Measurements from ENCODE around the gene ST3GAL5.

The ST3GAL5 gene

DNA sequence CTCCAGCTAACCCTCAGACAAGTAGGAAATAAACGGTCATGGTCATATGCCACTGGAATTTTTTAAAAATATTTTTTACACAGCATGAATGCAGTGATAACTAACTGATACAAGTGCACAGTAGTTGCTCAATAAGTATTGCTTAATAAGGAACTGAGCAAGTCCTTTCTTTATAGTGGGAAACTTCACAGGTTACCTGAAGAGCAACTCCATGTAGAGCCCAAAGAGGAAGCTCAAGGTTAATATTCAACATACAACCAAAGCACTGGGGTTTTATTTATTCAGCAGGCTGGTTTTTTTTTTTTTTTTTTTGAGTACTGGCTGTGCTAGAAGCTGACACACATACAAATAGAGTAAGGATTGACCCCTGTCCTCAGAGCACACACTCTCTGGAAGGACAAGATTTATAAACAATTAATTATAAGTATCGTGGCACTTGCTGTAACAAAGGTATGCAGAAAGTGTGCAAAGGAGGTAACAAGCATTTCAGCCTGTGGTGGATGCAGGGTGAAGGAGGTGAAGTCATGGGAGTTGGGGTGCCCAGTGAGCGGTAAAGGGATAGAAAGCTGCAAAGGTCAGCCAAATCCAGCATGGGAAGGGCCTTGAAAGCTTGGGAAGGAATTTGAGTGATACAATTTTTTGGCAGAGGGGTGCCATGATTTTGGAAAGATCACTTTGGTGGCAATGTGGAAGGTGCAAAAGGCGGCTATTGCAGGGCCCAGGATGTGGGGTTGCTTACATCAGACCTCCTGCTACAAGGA lies 82.3 kb downstream of the ST3GAL5 start:
- no peak for DNase-seq (ENCODE audit: low read depth)

DNA sequence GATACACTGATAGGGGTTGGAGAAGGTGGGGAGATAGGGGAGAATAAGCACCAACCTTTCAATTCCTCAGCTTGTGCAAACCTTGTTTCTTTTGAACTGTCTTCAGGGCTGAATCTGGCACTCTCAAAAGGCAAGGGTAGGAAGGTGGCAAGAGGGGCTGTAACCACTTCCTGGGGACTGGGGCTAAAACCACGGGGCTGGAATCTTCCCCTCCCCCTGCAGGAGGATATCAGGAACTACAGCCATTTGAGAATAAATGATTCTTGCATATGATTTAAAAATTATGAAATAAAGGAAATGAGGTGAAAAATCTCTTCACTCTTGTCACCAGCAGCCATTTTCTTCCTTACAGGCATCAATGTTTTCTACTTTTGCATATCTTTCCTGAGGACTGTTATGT lies 84.2 kb downstream of the ST3GAL5 start:
- no peak for DNase-seq (ENCODE audit: low read depth)

DNA sequence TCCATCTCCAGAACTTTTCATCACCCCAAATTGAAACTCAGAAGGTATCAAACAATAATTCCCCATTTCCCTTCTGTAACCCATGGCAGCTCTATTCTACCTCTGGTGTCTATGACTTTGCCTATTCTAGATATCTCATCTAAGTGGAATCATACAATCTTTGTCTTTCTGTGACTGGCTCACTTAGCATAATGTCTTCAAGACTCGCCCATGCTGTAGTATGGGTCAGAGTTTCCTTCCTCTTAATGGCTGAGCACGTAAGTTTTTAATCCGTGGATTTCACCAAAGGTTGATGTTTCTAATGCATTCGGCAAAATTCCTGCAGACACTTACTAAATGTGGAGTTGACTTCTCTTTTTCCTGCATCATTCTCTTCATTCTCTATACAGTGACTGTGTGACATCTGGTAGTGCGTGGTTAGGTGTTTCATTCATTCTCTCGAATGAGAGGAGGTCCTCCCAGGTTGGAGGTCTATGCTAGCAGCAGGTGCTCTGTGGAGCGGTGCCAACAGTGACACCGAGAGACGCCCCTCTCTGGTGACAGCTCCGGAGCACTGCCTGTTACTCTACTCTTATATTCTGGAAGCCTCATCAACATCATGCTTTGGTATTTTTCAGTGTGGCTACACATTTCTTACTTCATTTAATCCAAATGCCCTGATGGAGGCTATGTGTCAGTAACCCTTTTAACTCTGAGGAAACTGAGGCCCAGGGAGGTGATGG lies 84.9 kb downstream of the ST3GAL5 start:
- DNase-seq (ENCODE audit: low read depth) = no peak

DNA sequence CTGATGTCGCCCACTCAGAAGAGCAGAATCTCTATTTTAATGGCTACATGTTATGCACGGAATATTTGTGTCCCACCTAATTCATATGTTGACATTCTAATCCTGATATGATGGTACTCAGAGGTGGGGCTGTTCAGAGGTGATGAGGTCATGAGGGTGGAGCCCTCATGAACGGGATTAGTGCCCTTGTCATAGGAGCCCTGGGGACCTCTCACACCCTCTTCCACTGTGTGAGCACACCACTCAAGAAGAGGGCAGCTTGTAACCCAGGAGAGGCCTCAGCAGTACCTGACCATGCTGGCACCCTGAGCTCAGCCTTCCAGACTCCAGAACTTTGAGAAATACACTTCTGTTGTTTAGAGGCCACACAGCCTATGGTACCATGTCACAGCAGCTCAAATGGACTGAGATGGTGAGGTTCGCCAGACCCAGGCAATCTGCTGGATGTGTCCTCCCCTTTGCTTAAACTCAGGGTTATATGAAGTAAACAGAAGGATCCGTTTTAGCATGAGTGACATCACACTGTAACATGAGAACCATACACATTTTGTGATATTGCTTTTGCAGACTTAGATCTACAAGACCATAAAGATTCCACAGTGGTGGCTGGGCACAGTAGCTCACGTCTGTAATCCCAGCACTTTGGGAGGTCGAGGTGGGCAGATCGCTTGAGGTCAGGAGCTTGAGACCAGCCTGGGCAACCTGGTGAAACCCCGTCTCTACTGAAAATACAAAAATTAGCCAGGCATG lies 86.3 kb downstream of the ST3GAL5 start:
- no peak for DNase-seq (ENCODE audit: low read depth)

DNA sequence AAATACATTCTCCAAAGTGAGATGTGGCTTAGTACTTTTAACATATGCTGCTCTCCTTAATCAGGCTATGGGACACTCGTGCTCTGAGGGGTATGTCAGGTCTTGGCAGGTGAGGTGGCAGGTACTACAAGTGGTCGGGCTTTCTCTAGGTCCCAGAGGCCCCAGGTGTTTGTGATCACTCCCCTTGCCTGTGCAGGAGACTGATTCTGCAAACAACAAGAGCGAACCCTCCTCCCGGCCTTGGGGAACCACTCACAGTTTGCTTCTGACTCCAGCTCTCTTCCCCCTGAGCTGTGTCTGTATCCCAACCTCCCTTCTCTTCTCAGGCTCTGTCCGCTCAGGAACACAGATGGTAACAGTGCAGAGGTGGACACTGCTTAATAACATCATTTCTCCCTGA lies 86.9 kb downstream of the ST3GAL5 start:
- DNase-seq (ENCODE audit: low read depth) = no peak

DNA sequence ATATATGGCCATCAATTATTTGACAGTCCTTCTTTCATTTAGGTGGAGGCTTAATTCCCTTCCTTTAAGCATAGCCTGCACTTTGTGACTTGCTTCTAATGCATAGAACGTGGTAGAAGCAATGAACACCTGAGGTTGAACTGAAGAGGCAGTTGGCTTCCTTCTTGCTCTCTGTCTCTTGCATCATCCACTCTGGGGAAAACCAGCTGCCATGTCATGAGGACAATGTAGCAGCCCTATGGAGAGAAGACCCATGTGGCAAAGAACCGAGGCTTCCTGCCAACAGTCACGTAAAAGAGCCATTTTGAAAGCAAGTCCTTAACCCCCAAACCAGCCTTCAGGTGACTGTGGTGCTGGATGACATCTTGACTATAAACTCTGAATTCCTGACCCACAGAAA lies 88.2 kb downstream of the ST3GAL5 start:
- DNase-seq (ENCODE audit: low read depth) = no peak

DNA sequence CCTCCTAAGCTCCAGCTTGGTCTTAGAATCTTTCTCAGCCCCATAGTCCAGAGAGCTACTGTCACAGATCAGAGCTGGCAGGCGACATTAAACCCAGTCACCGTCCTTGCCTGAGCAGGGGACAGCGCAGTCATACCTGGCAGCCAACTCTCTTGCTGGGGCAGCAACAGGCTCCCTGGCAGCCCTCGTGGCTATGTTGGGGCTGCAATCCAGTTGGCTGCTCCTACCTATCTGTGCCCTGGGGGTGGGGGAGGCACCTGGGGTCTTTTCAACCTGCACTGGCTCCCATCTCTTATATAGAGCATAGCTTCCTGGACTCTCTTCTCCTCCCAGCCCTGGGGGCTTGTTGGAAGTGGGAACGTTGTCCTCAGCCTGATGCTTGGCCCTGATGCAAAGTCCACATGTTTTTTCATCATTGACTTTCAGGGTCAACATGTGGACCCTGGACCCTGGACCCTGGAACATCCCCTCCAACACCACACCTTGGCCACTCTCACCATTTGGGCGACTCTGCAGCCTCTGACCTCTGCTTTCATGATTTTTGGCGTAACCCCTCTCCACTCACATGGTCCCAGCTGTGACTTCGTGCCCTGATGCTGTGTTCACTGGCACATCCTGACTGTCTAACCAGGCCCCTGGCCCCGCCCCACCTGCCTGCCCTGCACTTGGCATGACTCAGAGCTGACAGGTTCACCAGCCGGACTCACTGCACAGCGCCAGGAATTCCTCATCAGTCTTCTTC lies 89.4 kb downstream of the ST3GAL5 start:
- DNase-seq (ENCODE audit: low read depth) = no peak

DNA sequence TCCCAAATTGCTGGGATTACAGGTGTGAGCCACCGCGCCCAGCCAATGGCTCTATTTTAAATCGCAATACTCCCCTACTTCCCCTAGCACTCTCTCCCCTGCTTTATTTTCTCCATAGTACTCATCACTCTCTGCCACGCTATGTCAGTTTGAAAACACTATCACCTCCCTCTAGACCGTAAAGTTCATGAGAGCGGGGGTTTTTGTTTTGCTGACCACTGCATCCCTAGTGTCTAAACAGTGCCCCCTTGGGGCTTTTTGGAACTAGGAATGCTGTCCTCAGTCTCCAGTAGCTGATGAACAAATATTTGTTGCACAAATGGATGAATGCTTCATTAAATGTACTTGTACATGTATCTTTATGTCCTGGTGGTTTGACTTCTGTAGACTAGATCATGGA lies 90.9 kb downstream of the ST3GAL5 start:
- DNase-seq (ENCODE audit: low read depth) = no peak

DNA sequence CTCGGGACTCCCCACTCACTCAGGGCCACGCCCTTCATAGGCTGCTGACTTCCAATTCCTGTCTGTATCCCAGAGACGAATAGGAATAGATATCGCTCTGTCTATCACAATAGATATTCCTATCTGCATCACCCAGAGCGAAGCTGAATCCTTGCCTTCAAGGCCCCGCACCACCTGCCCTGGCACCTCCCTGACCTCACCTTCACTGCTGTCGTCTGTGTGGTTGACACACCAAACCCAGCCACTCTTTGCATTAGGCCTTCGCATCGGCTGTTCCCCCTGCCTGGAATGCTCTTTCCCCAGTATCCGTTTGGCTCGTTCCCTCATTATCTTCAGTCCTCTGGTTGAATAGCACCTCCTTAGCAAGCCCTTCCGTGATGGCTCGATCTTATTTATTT lies 91.5 kb downstream of the ST3GAL5 start:
- DNase-seq (ENCODE audit: low read depth) = no peak

DNA sequence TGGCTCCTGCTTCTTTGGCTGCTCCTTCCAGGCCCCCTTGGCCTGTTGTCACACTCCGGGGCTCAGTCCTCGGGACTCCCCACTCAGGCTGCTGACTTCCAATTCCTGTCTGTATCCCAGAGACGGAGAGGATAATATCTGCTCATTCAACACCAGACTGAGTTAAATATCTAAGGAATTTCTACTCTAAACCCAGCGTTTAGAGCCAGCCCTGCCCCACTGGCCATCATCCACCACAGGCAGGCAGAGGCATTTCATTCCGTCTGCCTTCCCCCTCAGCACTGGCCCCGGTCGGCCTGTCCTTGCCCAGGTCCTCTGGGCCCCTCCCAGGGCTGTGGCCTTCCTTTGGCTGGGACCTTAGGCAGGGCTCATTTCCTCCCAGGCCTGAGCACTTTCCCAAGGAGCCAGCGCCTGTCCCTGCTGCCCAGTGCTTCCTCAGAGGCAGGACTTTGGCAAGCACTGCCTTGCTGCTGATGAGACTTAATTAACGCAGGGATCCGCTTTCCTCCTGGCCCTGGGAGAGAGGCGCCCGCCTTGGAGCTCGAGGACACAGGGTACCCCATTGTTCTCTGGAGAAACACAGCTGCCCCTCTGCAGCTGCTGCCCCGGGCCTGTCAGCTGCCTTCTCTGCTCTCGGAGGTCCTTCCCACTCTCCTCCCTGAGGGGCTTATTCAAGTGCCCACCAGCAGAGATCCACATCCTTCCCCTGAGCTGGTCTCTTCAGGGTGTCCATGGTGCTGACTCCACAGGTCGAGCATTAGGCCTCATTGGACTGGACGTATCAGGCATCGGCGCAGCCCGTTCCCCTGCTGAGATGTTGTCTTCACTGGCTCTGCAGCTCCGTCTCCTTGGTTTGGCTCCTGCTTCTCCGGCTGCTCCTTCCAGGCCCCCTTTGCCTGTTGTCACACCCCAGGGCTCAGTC lies 92.2 kb downstream of the ST3GAL5 start:
- no peak for DNase-seq (ENCODE audit: low read depth)

DNA sequence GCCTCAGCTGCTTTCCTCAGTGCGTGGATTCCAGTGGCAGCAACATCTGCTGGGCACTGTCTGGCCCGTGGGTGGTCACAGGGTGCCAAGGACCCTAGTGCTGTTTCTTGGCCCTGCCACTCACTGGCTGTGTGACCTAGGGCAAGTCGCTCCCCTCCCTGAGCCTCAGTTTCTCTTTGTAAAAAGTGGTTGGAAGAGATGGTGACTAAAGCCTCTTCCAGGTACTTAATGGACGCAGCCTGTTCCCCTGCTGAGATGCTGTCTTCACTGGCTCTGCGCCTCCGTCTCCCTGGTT lies 92.8 kb downstream of the ST3GAL5 start:
- DNase-seq (ENCODE audit: low read depth) = no peak

DNA sequence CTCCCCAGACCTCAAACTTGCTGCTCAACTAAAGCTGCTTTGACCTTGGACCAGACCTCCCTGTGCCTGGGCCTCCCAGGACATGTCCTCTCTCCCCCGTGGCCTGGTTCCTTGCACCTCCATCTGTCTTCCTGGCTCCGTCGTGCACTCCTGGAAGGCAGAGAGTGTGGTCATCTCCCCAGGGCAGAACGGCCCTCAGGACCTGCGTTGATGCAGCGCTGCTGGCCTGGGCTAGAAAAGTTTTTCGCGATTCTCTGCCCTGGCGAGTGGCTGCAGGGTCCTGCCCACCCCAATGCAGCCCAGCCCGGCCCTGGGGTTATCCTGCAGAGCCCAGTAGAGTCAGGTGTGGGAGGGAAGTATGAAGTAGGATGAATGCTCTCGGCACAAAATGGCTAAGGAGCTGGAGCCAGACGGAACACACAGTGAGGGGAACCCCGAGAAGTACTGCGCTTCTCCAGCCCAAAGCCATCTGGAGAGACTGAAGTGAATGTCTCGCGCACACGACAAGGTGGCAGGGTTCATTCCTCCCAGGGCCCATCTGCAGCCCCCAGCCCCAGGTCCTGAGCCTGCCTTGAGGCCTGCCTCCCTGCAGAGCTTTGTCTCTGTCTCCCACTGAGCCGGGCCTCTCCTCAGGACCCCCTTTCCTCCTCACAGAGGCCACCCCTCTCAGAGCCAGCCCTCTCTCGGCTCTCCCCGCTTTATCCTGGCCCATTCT lies 93.3 kb downstream of the ST3GAL5 start:
- no peak for DNase-seq (ENCODE audit: low read depth)

DNA sequence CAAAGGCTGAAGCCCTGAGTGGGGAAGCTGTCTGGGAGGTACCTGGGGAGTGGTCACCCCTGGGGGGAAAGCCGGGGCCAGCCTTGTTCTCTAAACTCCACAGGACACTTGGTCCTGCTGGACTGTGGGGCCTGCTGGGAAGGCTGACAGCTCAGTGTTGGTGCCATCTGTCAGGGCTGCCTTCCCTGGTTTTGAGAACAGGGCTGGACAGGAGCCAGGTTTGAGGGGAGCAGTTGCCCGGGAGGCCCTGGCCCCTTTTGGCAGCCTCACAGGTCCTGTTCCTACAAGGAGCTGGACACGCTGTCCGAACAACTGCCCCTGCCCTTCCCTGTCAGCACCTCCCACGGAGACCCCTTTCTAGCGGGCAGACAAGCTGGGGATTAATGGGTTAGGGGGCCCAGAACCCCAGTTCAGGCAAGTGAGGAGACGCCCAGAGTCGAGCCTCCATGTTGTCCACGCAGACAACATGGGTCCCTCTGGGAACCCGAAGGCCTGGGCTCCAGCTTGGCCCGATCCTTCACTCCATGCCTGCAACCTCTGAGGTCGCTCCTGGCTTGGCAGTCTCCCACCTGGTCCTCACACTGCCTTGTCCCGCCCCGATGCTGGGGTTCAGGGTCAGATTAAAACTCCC lies 94.2 kb downstream of the ST3GAL5 start:
- DNase-seq (ENCODE audit: low read depth) = no peak

DNA sequence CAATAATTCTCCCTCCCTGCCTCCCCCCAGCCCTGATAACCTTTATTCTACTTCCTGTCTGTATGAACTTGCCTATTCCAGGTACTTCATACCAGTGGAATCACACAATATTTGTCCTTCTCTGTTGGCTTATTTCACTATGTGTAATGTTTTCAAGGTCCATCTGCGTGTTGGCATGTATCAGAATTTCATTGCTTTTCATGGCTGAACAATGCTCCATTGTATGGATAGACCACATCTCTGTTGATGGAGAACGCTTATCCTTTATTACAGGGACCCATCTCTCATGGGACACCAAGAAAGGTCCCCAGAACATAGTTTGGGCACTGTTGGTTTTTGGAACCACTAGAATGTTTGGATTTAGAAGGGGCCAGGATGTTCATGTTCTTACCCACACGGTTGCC lies 94.8 kb downstream of the ST3GAL5 start:
- no peak for DNase-seq (ENCODE audit: low read depth)

DNA sequence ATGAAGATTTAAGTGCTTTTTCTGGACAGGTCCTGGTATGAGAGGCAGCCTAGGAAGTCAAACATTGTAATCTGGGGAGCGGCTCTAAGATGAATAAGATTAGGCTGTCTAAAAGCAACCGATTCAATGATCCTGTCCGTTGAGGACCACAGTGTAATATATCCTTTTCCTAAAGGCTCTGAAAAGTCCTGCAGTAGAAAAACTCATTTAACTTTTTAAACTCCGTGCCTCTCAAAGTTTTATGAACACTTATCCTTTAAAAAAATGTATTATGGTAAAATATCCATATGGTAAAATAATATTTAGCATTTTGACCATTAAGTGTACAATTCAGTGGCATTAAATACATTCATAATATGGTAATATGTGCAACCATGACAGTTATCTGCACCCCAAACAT lies 95.2 kb downstream of the ST3GAL5 start:
- no peak for DNase-seq (ENCODE audit: low read depth)

DNA sequence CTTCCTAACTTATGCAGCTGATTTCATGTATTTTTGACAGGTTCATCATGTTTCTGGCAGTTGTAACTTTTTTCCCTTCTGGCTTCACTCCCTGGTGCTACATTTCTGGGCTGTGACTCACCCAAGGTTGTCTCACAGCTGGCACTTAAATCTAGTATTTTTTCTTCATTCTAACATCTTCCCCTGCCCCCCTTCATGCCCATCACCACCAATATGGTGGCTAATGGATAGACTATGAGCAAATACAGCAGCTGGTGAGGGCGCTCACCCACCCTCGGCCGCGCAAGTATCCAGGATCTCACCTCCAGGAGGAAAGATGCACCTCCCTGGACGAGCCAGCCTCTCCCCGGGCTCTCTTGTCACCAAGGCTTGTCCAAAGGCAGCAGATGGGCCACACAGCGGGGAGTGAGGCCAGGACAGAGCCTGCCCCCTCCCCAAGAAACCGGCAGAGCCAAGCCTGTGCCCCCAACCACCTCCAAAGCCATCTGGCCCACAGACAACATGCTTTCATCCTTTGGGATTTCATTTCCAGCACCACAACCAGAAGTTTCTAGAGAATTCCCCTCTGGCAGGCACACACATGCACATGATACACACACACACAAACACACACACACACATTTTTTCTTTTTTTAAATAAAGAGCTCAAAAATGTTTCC lies 95.9 kb downstream of the ST3GAL5 start:
- peak; percentile 70 for DNase-seq (ENCODE audit: low read depth)

DNA sequence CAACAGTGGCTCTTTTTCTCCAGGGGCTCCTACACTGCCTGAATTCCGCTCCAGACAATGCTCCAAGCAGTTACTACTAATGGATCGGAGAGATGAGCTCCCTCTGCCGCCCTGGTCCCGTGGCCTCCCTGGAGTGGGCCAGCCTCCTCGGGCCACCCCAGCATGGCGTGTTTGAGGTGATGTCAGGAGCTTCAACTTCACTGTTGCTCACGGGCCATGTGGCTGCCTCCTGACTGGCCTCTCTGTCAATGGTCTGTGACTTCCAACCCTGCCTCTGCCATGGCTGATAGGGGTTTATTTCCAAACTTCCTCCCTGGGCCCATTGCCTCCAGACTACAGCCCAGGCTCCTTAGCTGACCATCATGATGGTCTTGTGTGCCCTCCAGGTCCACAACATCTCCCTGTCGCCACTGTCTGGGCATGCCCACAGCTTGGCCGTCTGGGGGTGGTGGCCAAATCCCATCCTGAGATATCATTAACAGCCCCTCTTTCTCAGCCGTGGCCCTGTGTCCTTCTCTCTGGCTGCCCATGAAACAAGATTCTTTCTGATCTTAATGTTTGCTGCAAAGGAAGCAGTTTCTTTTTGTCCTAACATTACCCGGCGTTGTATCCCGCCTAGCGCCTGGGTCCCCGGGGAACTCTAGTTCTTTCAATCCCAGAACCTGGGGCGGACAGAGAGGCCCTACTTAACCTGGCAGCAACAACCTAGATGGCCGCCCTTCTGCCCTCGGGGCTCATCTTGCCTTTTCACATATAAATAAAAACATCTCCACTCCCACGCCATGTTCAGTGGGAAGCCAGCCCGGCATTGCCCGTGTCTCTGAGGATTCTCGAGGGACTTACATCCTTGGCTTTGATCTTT lies 96.9 kb downstream of the ST3GAL5 start:
- DNase-seq (ENCODE audit: low read depth) = no peak

DNA sequence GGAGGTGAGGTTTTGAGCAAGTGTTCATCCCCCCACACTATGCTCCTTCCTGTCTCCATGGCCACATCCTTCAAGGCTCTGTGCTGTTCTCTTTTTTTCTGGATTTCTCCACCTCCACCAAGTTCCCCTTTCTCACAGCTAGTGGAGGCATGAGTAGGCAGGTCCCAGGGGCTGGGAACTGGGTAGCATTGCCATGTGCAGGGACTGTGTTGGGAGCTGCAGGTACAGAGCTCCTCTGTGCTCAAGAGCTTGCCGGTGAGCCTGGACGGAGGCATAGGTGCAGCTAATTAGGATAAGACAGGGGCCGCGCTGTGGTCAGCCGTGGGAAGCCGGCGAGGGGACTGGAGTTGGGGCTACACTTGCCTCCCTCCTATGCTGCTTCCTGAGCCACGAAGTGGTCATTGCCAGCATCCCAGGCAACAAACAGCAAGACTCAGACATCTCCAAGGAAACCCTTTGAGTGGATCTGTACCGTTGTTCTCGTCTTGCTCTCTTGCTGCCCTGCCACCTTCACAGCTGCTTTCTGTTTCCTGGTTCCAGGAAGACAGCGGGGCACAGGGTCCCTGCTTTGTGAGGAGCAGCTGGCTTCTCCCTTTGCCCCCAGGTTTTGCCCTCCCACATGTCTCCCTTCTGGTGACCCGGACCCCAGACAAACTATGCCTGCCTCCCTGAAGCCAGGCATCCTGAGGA lies 98.1 kb downstream of the ST3GAL5 start:
- no peak for DNase-seq (ENCODE audit: low read depth)
